HepG2 (cell line): Measurements from ENCODE around the gene NUP85. TPM values are rescaled to one million over a fixed set of nuclear protein-coding genes. Genes with fewer than 3 reads are reported as not detected.

Experiments used
- FOXM1 ChIP-seq: sonication (generic); formaldehyde crosslinking; IDR thresholded peaks from 2 replicates; pipeline ENCODE4 v1.5.0; 2020; ENCODE audit warnings: missing genetic modification reagents
- MBNL3 ChIP-seq: fragments of 250-450 bp; sonication (Bioruptor Pico); conservative IDR thresholded peaks from 2 replicates; pipeline ENCODE4 v1.8.0; 2022; ENCODE audit warnings: mild to moderate bottlenecking, inconsistent platforms
- NFKB2 ChIP-seq: sonication (generic); formaldehyde crosslinking; IDR thresholded peaks from 2 replicates; pipeline ENCODE4 v1.4.0; 2020; ENCODE audit warnings: missing genetic modification reagents, borderline replicate concordance
- PBX2 ChIP-seq: IDR thresholded peaks from 2 replicates; pipeline ENCODE4 v1.6.1; 2016; ENCODE audit warnings: control low read depth
- PPARG ChIP-seq: conservative IDR thresholded peaks from 2 replicates; pipeline ENCODE4 v1.6.1; 2016; ENCODE audit warnings: missing biosample characterization, missing genetic modification reagents
- ZBTB46 ChIP-seq: sonication (generic); formaldehyde crosslinking; IDR thresholded peaks from 2 replicates; pipeline ENCODE4 v1.4.0; 2020; ENCODE audit warnings: mild to moderate bottlenecking, missing genetic modification reagents, borderline replicate concordance
- ZFP82 ChIP-seq: sonication (generic); formaldehyde crosslinking; IDR thresholded peaks from 2 replicates; pipeline ENCODE4 v1.5.1; 2020; ENCODE audit warnings: mild to moderate bottlenecking, missing genetic modification reagents, borderline replicate concordance
- ZNF12 ChIP-seq: sonication (generic); formaldehyde crosslinking; IDR thresholded peaks from 2 replicates; pipeline ENCODE4 v1.5.0; 2020; ENCODE audit warnings: missing genetic modification reagents
- ZNF484 ChIP-seq: sonication (generic); formaldehyde crosslinking; IDR thresholded peaks from 2 replicates; pipeline ENCODE4 v1.5.1; 2020; ENCODE audit warnings: mild to moderate bottlenecking, low read depth, missing genetic modification reagents, borderline replicate concordance
- ZNF512B ChIP-seq: sonication (generic); formaldehyde crosslinking; IDR thresholded peaks from 2 replicates; pipeline ENCODE4 v1.5.1; 2020; ENCODE audit warnings: missing genetic modification reagents, mild to moderate bottlenecking, borderline replicate concordance
- polyA plus RNA-seq, 8 experiments: library from polyadenylated mRNA; depleted of rRNA in 3 of 8; stranded (reverse) in 7 of 8; unstranded in 1 of 8; fragments of >200 nt; fragmentation: Illumina TruSeq in 4 of 8; extraction: Trizol in 4 of 8; gene quantifications; 2 replicates each; pipeline versions ENCODE4 v1.2.1 to v1.2.3, GENCODE V29; 2011 to 2016; ENCODE audit warnings: low read depth in 4 of 8, missing spikeins in 1 of 8, mixed read lengths in 1 of 8; ENCODE audit not compliant: insufficient read depth in 1 of 8
- total RNA-seq, 5 experiments: library from RNA; depleted of rRNA; stranded (reverse); fragments of >200 nt; fragmentation: Illumina TruSeq; extraction: Trizol; gene quantifications; 2 replicates each; pipeline ENCODE4 v1.2.3, GENCODE V29; 2016; ENCODE audit warnings: low read depth in 1 of 5
- TF ChIP-seq, protein P1 (sequence below): IDR thresholded peaks from 2 replicates; pipeline ENCODE4 v1.6.1; 2016; ENCODE audit warnings: missing genetic modification reagents, missing compliant biosample characterization
- TF ChIP-seq, protein P2 (sequence below): sonication (generic); formaldehyde crosslinking; IDR thresholded peaks from 2 replicates; pipeline ENCODE4 v1.4.0; 2020; ENCODE audit warnings: missing genetic modification reagents
- TF ChIP-seq, protein P3 (sequence below): sonication (generic); formaldehyde crosslinking; IDR thresholded peaks from 2 replicates; pipeline ENCODE4 v1.4.0; 2020; ENCODE audit warnings: missing genetic modification reagents

NUP85 gene
- total and polyA plus RNA-seq, 2 of the 13 experiments (the other 11 are each of a cell fraction or from before 2014, with no cell fraction given) = 89.1 to 124 TPM

GRCh38 chr17:75261336-75262111 is 56.0 kb downstream of the NUP85 start, which contains the start of the genes GGA3 and MRPS7 (continued):
- TF ChIP-seq ZBTB46 (CRISPR knock-in tag) = 0 out of 2 replicates have a peak, but pooled peaks have one; percentile 51
- TF ChIP-seq PBX2 = no peak
- TF ChIP-seq, protein P1, sequence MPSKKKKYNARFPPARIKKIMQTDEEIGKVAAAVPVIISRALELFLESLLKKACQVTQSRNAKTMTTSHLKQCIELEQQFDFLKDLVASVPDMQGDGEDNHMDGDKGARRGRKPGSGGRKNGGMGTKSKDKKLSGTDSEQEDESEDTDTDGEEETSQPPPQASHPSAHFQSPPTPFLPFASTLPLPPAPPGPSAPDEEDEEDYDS (CRISPR knock-in tag) = peak; percentile 88
- TF ChIP-seq ZNF512B (CRISPR knock-in tag) = 0 out of 2 replicates have a peak, but pooled peaks have one; percentile 66
- no peak for TF ChIP-seq ZFP82
- TF ChIP-seq, protein P2, sequence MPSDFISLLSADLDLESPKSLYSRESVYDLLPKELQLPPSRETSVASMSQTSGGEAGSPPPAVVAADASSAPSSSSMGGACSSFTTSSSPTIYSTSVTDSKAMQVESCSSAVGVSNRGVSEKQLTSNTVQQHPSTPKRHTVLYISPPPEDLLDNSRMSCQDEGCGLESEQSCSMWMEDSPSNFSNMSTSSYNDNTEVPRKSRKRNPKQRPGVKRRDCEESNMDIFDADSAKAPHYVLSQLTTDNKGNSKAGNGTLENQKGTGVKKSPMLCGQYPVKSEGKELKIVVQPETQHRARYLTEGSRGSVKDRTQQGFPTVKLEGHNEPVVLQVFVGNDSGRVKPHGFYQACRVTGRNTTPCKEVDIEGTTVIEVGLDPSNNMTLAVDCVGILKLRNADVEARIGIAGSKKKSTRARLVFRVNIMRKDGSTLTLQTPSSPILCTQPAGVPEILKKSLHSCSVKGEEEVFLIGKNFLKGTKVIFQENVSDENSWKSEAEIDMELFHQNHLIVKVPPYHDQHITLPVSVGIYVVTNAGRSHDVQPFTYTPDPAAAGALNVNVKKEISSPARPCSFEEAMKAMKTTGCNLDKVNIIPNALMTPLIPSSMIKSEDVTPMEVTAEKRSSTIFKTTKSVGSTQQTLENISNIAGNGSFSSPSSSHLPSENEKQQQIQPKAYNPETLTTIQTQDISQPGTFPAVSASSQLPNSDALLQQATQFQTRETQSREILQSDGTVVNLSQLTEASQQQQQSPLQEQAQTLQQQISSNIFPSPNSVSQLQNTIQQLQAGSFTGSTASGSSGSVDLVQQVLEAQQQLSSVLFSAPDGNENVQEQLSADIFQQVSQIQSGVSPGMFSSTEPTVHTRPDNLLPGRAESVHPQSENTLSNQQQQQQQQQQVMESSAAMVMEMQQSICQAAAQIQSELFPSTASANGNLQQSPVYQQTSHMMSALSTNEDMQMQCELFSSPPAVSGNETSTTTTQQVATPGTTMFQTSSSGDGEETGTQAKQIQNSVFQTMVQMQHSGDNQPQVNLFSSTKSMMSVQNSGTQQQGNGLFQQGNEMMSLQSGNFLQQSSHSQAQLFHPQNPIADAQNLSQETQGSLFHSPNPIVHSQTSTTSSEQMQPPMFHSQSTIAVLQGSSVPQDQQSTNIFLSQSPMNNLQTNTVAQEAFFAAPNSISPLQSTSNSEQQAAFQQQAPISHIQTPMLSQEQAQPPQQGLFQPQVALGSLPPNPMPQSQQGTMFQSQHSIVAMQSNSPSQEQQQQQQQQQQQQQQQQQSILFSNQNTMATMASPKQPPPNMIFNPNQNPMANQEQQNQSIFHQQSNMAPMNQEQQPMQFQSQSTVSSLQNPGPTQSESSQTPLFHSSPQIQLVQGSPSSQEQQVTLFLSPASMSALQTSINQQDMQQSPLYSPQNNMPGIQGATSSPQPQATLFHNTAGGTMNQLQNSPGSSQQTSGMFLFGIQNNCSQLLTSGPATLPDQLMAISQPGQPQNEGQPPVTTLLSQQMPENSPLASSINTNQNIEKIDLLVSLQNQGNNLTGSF = peak; percentile 57; the same call in 1 of the 2 replicates
- TF ChIP-seq ZNF12 = peak; percentile 11
- peak; percentile 92; the same call in 1 of the 2 replicates for TF ChIP-seq NFKB2 (CRISPR knock-in tag)
- TF ChIP-seq FOXM1 (CRISPR knock-in tag) = no peak
- no peak for TF ChIP-seq MBNL3 (CRISPR knock-in tag)
- TF ChIP-seq ZNF484 (CRISPR knock-in tag) = 0 out of 2 replicates have a peak, but pooled peaks have one; percentile 16
- TF ChIP-seq, protein P3, sequence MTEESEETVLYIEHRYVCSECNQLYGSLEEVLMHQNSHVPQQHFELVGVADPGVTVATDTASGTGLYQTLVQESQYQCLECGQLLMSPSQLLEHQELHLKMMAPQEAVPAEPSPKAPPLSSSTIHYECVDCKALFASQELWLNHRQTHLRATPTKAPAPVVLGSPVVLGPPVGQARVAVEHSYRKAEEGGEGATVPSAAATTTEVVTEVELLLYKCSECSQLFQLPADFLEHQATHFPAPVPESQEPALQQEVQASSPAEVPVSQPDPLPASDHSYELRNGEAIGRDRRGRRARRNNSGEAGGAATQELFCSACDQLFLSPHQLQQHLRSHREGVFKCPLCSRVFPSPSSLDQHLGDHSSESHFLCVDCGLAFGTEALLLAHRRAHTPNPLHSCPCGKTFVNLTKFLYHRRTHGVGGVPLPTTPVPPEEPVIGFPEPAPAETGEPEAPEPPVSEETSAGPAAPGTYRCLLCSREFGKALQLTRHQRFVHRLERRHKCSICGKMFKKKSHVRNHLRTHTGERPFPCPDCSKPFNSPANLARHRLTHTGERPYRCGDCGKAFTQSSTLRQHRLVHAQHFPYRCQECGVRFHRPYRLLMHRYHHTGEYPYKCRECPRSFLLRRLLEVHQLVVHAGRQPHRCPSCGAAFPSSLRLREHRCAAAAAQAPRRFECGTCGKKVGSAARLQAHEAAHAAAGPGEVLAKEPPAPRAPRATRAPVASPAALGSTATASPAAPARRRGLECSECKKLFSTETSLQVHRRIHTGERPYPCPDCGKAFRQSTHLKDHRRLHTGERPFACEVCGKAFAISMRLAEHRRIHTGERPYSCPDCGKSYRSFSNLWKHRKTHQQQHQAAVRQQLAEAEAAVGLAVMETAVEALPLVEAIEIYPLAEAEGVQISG (CRISPR knock-in tag) = peak; percentile 63
- peak; percentile 18; the same call in 1 of the 2 replicates for TF ChIP-seq PPARG
